ENCODE results near the gene ZNF808.
A peak's percentile ranks its signal among the peaks of the same experiment; 100 is the strongest.
"Not testable (repeated sequence)": the region's sequence is repeated elsewhere in the genome, so short reads cannot be mapped to it uniquely, and the experiment has no call there.

Gene ZNF808

GRCh38 chr19:52600639-52601024 lies 73.2 kb downstream of the ZNF808 start:
- no peak for DNase-seq

- DNase-seq: peak; percentile 96
Measured at GRCh38 chr19:52601025-52601973, 73.8 kb downstream of the ZNF808 start.

- not testable (repeated sequence) for DNase-seq
Measured at GRCh38 chr19:52601974-52602366, 74.5 kb downstream of the ZNF808 start.

- DNase-seq: no peak
Measured at GRCh38 chr19:52602941-52603340, 75.5 kb downstream of the ZNF808 start.

GRCh38 chr19:52603558-52604207 lies 76.2 kb downstream of the ZNF808 start:
- DNase-seq: no peak
